ENCODE measurements around the gene ANTXR2.

GRCh38 chr4:80101792-80102116 is 28.7 kb upstream of the ANTXR2 start:
- TF ChIP-seq GABPA (IDR thresholded peaks at IDR 0.05; ENCODE audit: low read depth) = no peak
- no peak for TF ChIP-seq CTCF (IDR thresholded peaks at IDR 0.05)
- TF ChIP-seq EP300 (IDR thresholded peaks at IDR 0.05; ENCODE audit: borderline replicate concordance in 1 of 2, low read depth in 1 of 2, low read length in 1 of 2) = no peak
- TF ChIP-seq, protein P1, sequence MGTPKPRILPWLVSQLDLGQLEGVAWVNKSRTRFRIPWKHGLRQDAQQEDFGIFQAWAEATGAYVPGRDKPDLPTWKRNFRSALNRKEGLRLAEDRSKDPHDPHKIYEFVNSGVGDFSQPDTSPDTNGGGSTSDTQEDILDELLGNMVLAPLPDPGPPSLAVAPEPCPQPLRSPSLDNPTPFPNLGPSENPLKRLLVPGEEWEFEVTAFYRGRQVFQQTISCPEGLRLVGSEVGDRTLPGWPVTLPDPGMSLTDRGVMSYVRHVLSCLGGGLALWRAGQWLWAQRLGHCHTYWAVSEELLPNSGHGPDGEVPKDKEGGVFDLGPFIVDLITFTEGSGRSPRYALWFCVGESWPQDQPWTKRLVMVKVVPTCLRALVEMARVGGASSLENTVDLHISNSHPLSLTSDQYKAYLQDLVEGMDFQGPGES (IDR thresholded peaks at IDR 0.05; ENCODE audit: low read depth, low read length) = no peak
- TF ChIP-seq POLR2AphosphoS5 (IDR thresholded peaks at IDR 0.05; ENCODE audit: low read depth, low read length) = no peak
- TF ChIP-seq NFIC (IDR thresholded peaks at IDR 0.05; ENCODE audit: borderline replicate concordance) = no peak
- no peak for TF ChIP-seq RAD21 (IDR thresholded peaks at IDR 0.05; ENCODE audit: low read length)
- TF ChIP-seq RFX5 (IDR thresholded peaks at IDR 0.05; ENCODE audit: low read length) = no peak
- TF ChIP-seq, protein P2, sequence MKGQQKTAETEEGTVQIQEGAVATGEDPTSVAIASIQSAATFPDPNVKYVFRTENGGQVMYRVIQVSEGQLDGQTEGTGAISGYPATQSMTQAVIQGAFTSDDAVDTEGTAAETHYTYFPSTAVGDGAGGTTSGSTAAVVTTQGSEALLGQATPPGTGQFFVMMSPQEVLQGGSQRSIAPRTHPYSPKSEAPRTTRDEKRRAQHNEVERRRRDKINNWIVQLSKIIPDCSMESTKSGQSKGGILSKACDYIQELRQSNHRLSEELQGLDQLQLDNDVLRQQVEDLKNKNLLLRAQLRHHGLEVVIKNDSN (IDR thresholded peaks at IDR 0.05; ENCODE audit: borderline replicate concordance, low read depth) = no peak
- TF ChIP-seq USF2 (IDR thresholded peaks at IDR 0.05; ENCODE audit: borderline replicate concordance, low read depth, low read length) = no peak
- TF ChIP-seq CHD2 (IDR thresholded peaks at IDR 0.05; ENCODE audit: low read length, partially characterized antibody) = no peak
- TF ChIP-seq NRF1 (IDR thresholded peaks at IDR 0.05; ENCODE audit: low read depth, low read length) = no peak
- no peak for TF ChIP-seq SIN3A (IDR thresholded peaks at IDR 0.05; ENCODE audit: borderline replicate concordance, low read depth, low read length)
- TF ChIP-seq SMC3 (IDR thresholded peaks at IDR 0.05; ENCODE audit: low read depth, low read length) = no peak
